Gastrocnemius medialis (tissue), 4 donors: ENCODE results near the gene ZNF423. TPM values are rescaled to one million over a fixed set of nuclear protein-coding genes. Genes with fewer than 3 reads are reported as not detected.
A peak's percentile ranks its signal among the peaks of the same experiment; 100 is the strongest.

Source experiments
- ATAC-seq, 2 donors: fragments of 150-250 bp; one replicate each; pipeline ENCODE4 v1.9.1; 2016
- DNase-seq, 2 donors: peaks; one replicate each; pipeline ENCODE4 v3.0.0-alpha.2; 2019
- H3K27ac ChIP-seq, 4 donors: fragments of 200-600 bp; sonication (generic); 1 replicate in 1 of 4; 2 replicates in 3 of 4; pipeline ENCODE4 v1.5.1; 2016 to 2018; ENCODE audit warnings: mild to moderate bottlenecking in 2 of 4, moderate library complexity in 1 of 4
- H3K27me3 ChIP-seq, 3 donors: fragments of 200-600 bp; sonication (generic) in 2 of 3; 1 replicate in 1 of 3; 2 replicates in 2 of 3; pipeline versions ENCODE4 v1.5.1 to v1.6.0; 2016 to 2019; ENCODE audit warnings: mild to moderate bottlenecking in 1 of 3, moderate library complexity in 1 of 3
- H3K36me3 ChIP-seq, 2 donors: fragments of 200-600 bp; sonication (generic) in 1 of 2; one replicate each; pipeline ENCODE4 v1.5.1; 2017 to 2018
- H3K4me1 ChIP-seq, 2 donors: fragments of 200-600 bp; sonication (generic) in 1 of 2; one replicate each; pipeline ENCODE4 v1.5.1; 2016 to 2017; ENCODE audit warnings: mild to moderate bottlenecking in 2 of 2
- H3K4me3 ChIP-seq, 4 donors: fragments of 200-600 bp; sonication (generic) in 3 of 4; 1 replicate in 1 of 4; 2 replicates in 3 of 4; pipeline ENCODE4 v1.5.1; 2016 to 2019; ENCODE audit warnings: mild to moderate bottlenecking in 2 of 4
- H3K9me3 ChIP-seq, 3 donors: fragments of 200-600 bp; sonication (generic) in 2 of 3; 1 replicate in 1 of 3; 2 replicates in 2 of 3; pipeline ENCODE4 v1.5.1; 2016 to 2019
- CTCF ChIP-seq, 5 experiments: fragments of 450-650 bp in 3 of 5; fragments of 200-600 bp in 2 of 5; sonication (generic) in 2 of 5; IDR thresholded peaks in 4 of 5; conservative IDR thresholded peaks in 1 of 5; 1 replicate in 4 of 5; 2 replicates in 1 of 5; pipeline ENCODE4 v1.5.1; 2016 to 2019; ENCODE audit warnings: antibody characterized with exemption in 5 of 5, mild to moderate bottlenecking in 3 of 5, moderate library complexity in 3 of 5
- POLR2A ChIP-seq, 2 donors: fragments of 450-650 bp; IDR thresholded peaks; one replicate each; pipeline ENCODE4 v1.6.1; 2017; ENCODE audit warnings: antibody characterized with exemption in 2 of 2, mild to moderate bottlenecking in 2 of 2, moderate library complexity in 2 of 2
- in situ Hi-C, 4 donors: fragments of 200-750 bp; cut with MboI; loops; one replicate each; pipeline versions ENCODE4 v1.15.0 to v1.8.0; 2017; ENCODE audit warnings: low sequenced_read_pairs in 4 of 4
- intact Hi-C: fragments of 100-400 bp; cut with DNase I; formaldehyde crosslinking; loops from one replicate; pipeline ENCODE4 v1.15.1; 2023; ENCODE audit warnings: low total_unique reads
- total RNA-seq, 4 donors: library from RNA; depleted of rRNA; stranded (reverse); fragments of >200 nt; gene quantifications; one replicate each; pipeline versions ENCODE4 v1.1.0 to v1.2.3, GENCODE V29; 2016

ZNF423 gene
- total RNA-seq, 4 donors from 2014 or later, result 8.4 to 15.8 (median 12.5) TPM

- Histone ChIP-seq H3K27me3 (no peaks in the 10 kb centered on the region), H3K27ac (no peak overlapping the region), H3K36me3 (no peaks in the 10 kb centered on the region), H3K4me1 (peaks cover 22% of the 10 kb centered on the region in 2 donors), H3K9me3 (no peaks in the 10 kb centered on the region), H3K4me3 (no peak overlapping the region)
- DNase-seq (peak in 1 of 2 donors; percentile 6), ATAC-seq (no peak)
- intact Hi-C loops, result no loop called here
- TF ChIP-seq CTCF (IDR thresholded peaks at IDR 0.05 in 4 of 5, conservative IDR thresholded peaks at IDR 0.05 in 1 of 5) (no peak), POLR2A (IDR thresholded peaks at IDR 0.05) (no peak)
- in situ Hi-C loops, result loop anchor here (25.0 kb wide), 1 partner anchor 244 kb away; the partner anchor contains the start of gene ZNF423 (in 4 of the 4)
Measured at GRCh38 chr16:49617710-49618330, 238.1 kb downstream of the ZNF423 start.

- DNase-seq (peak in 1 of 2 donors; percentile 4), ATAC-seq (no peak)
- intact Hi-C loops (no loop called here), in situ Hi-C loops (loop anchor here (25.0 kb wide), 1 partner anchor 245 kb away; the partner anchor contains the start of gene ZNF423 (in 4 of the 4))
- Histone ChIP-seq H3K4me3 (no peak overlapping the region), H3K36me3 (no peaks in the 10 kb centered on the region), H3K27ac (no peak overlapping the region), H3K4me1 (peaks cover 22% of the 10 kb centered on the region in 2 donors), H3K9me3 (no peaks in the 10 kb centered on the region), H3K27me3 (no peaks in the 10 kb centered on the region)
- TF ChIP-seq POLR2A (IDR thresholded peaks at IDR 0.05) (no peak), CTCF (IDR thresholded peaks at IDR 0.05 in 4 of 5, conservative IDR thresholded peaks at IDR 0.05 in 1 of 5) (no peak)
Measured at GRCh38 chr16:49617016-49617629, 238.8 kb downstream of the ZNF423 start.

GRCh38 chr16:49615576-49615975 lies 240.3 kb downstream of the ZNF423 start:
- no peak overlapping the region for H3K4me3 ChIP-seq
- H3K4me1 ChIP-seq, result peaks cover 14 to 15% of the 10 kb centered on the region in 2 donors
- H3K36me3 ChIP-seq, result no peaks in the 10 kb centered on the region
- DNase-seq (no peak), ATAC-seq (no peak)
- in situ Hi-C loops (loop anchor here (25.0 kb wide), 1 partner anchor 247 kb away; the partner anchor contains the start of gene ZNF423 (in 4 of the 4)), intact Hi-C loops (no loop called here)
- H3K27me3 ChIP-seq, result no peaks in the 10 kb centered on the region
- H3K27ac ChIP-seq, result no peak overlapping the region
- TF ChIP-seq POLR2A (IDR thresholded peaks at IDR 0.05), result no peak
- TF ChIP-seq CTCF (IDR thresholded peaks at IDR 0.05 in 4 of 5, conservative IDR thresholded peaks at IDR 0.05 in 1 of 5), result no peak
- no peaks in the 10 kb centered on the region for H3K9me3 ChIP-seq

GRCh38 chr16:49610983-49611382 lies 244.9 kb downstream of the ZNF423 start:
- Histone ChIP-seq H3K4me1 (peaks cover 0 to 6% of the 10 kb centered on the region in 2 donors), H3K36me3 (no peaks in the 10 kb centered on the region), H3K9me3 (no peaks in the 10 kb centered on the region), H3K27ac (no peak overlapping the region), H3K4me3 (no peak overlapping the region), H3K27me3 (no peaks in the 10 kb centered on the region)
- in situ Hi-C loops, result loop anchor here (25.0 kb wide), 1 partner anchor 251 kb away; the partner anchor contains the start of gene ZNF423 (in 4 of the 4)
- intact Hi-C loops, result no loop called here
- TF ChIP-seq CTCF (IDR thresholded peaks at IDR 0.05 in 4 of 5, conservative IDR thresholded peaks at IDR 0.05 in 1 of 5), result no peak
- TF ChIP-seq POLR2A (IDR thresholded peaks at IDR 0.05), result no peak
- ATAC-seq (no peak), DNase-seq (no peak)
